Loucy (cell line): ENCODE data around the gene SLC7A8.

Experiments used
- H2AFZ ChIP-seq: fragments of 200-600 bp; sonication (generic); 2 replicates; pipeline ENCODE4 v1.6.0; 2016; ENCODE audit warnings: antibody characterized with exemption, mild to moderate bottlenecking, low read length, moderate library complexity
- H3F3A ChIP-seq: fragments of 200-600 bp; 2 replicates; pipeline ENCODE4 v1.6.0; 2016; ENCODE audit warnings: antibody characterized with exemption, low read depth, mild to moderate bottlenecking
- H3K27me3 ChIP-seq: fragments of 200-600 bp; sonication (generic); 2 replicates; pipeline ENCODE4 v1.6.1; 2014; ENCODE audit warnings: low read length, mild to moderate bottlenecking; ENCODE audit not compliant: insufficient read depth, poor library complexity, severe bottlenecking
- H3K36me3 ChIP-seq: fragments of 200-600 bp; sonication (generic); 2 replicates; pipeline ENCODE4 v1.6.1; 2016; ENCODE audit warnings: low read length; ENCODE audit not compliant: insufficient read depth
- H3K4me1 ChIP-seq: fragments of 200-600 bp; sonication (generic); 2 replicates; pipeline ENCODE4 v1.5.1; 2014; ENCODE audit warnings: low read length, mild to moderate bottlenecking; ENCODE audit not compliant: insufficient read depth, poor library complexity, severe bottlenecking
- H3K4me2 ChIP-seq: fragments of 200-600 bp; sonication (generic); 2 replicates; pipeline ENCODE4 v1.6.0; 2014; ENCODE audit warnings: antibody characterized with exemption, low read length, low read depth, mild to moderate bottlenecking; ENCODE audit not compliant: poor library complexity, severe bottlenecking
- H3K4me3 ChIP-seq: fragments of 200-600 bp; sonication (generic); 2 replicates; pipeline ENCODE4 v1.5.1; 2014; ENCODE audit warnings: low read length, mild to moderate bottlenecking, mixed read lengths; ENCODE audit not compliant: poor library complexity, severe bottlenecking
- H3K79me2 ChIP-seq: fragments of 200-600 bp; sonication (generic); 2 replicates; pipeline ENCODE4 v1.6.1; 2014; ENCODE audit warnings: low read length; ENCODE audit not compliant: insufficient read depth
- H3K9ac ChIP-seq: fragments of 200-600 bp; sonication (generic); 2 replicates; pipeline ENCODE4 v1.6.0; 2014; ENCODE audit warnings: mild to moderate bottlenecking, low read depth, low read length, moderate library complexity; ENCODE audit not compliant: poor library complexity, severe bottlenecking
- H3K9me2 ChIP-seq: fragments of 200-600 bp; sonication (generic); replicated peaks from 2 replicates; pipeline ENCODE4 v1.6.1; 2016; ENCODE audit warnings: low read depth, low read length, mixed read lengths
- H3K9me3 ChIP-seq: fragments of 200-600 bp; sonication (generic); 2 replicates; pipeline ENCODE4 v1.6.1; 2014; ENCODE audit warnings: mild to moderate bottlenecking, antibody characterized with exemption, low read length, low read depth; ENCODE audit not compliant: insufficient read depth
- H4K20me1 ChIP-seq: fragments of 200-600 bp; sonication (generic); 2 replicates; pipeline ENCODE4 v1.6.0; 2014; ENCODE audit warnings: antibody characterized with exemption, low read length, mild to moderate bottlenecking; ENCODE audit not compliant: insufficient read depth, poor library complexity, severe bottlenecking
- EZH2phosphoT487 ChIP-seq: fragments of 200-600 bp; IDR thresholded peaks from 2 replicates; pipeline ENCODE4 v1.6.1; 2018; ENCODE audit warnings: antibody characterized with exemption, mild to moderate bottlenecking, moderate library complexity, borderline replicate concordance
- TF ChIP-seq, protein P1 (sequence below): fragments of 200-600 bp; sonication (generic); conservative IDR thresholded peaks from 2 replicates; pipeline ENCODE4 v1.5.1; 2014; ENCODE audit warnings: mild to moderate bottlenecking, antibody characterized with exemption, low read length

SLC7A8 gene

DNA sequence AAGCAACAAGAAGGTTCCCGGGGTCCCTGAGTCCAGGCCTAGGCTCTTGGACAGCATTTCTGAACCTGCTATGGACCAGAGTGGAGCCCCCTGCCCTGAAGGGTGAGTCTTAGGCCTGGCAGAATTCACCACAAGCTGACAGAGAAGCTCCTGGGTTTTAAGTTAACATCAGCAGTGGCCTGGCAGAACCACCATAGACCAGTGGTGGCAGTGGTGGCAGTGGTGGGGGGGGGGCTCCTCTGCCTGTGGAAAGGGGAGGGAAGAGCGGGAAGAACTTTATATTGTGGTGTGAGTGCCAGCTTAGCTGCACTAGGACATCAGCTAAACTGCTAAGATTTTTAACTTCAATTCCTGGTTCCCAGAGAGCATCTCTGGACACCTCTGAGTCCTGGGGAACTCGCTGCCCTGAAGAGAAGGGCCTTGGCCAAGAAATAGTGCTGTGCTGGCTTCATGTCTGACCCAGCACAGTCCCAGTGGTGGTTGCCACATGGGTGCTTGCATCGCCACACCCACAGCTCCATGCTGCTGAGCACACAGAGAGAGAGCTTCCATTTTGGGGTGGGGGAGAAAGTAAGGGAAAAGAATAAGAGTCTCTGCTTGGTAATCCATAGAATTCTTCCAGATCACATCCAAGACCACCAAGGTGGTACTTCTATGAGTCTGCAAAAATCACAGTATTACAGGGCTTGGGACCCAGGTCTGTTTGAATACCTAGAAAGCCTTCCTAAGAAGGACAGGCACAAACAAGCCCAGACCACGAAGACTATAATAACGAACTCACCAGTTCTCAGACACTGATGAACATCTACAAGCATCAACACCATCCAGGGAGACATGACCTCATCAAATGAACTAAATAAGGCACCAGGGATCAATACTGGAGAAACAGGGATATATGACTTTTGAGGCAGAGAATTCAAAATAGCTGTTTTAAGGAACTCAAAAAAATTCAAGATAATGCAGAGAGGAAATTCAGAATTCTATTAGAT lies 33.9 kb upstream of the SLC7A8 start:
- H3K27me3 ChIP-seq = no peaks in the 10 kb centered on the region
- H2AFZ ChIP-seq = no peak overlapping the region
- no peaks in the 10 kb centered on the region for H4K20me1 ChIP-seq
- H3K4me3 ChIP-seq = no peak overlapping the region
- no peaks in the 10 kb centered on the region for H3K9me2 ChIP-seq
- H3F3A ChIP-seq = no peaks in the 10 kb centered on the region
- TF ChIP-seq, protein P1, sequence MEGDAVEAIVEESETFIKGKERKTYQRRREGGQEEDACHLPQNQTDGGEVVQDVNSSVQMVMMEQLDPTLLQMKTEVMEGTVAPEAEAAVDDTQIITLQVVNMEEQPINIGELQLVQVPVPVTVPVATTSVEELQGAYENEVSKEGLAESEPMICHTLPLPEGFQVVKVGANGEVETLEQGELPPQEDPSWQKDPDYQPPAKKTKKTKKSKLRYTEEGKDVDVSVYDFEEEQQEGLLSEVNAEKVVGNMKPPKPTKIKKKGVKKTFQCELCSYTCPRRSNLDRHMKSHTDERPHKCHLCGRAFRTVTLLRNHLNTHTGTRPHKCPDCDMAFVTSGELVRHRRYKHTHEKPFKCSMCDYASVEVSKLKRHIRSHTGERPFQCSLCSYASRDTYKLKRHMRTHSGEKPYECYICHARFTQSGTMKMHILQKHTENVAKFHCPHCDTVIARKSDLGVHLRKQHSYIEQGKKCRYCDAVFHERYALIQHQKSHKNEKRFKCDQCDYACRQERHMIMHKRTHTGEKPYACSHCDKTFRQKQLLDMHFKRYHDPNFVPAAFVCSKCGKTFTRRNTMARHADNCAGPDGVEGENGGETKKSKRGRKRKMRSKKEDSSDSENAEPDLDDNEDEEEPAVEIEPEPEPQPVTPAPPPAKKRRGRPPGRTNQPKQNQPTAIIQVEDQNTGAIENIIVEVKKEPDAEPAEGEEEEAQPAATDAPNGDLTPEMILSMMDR = no peak
- TF ChIP-seq EZH2phosphoT487 = no peak
- H3K36me3 ChIP-seq = no peaks in the 10 kb centered on the region
- no peaks in the 10 kb centered on the region for H3K4me1 ChIP-seq
- no peaks in the 10 kb centered on the region for H3K79me2 ChIP-seq
- no peak overlapping the region for H3K9ac ChIP-seq
- no peak overlapping the region for H3K4me2 ChIP-seq
- no peaks in the 10 kb centered on the region for H3K9me3 ChIP-seq

DNA sequence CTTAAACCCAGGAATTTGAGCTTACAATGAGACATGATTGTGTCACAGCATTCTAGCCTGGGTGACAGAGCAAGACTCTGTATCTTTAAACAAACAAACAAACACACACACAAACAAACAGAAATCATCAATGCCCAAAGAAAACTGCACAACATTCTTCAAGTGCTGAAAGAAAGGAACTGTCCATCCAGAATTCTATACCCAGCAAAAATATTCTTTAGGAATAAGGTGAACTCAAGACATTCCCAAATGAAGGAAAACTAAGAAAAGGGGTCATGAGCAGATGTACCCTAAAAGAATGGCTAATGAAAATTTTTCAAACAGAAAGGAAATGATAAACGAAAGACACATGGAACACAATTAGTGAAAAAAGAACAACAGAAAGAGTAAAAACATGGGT lies 32.0 kb upstream of the SLC7A8 start:
- Histone ChIP-seq H3K9me3 (no peaks in the 10 kb centered on the region), H2AFZ (no peak overlapping the region), H3K4me3 (no peak overlapping the region), H3K9me2 (no peaks in the 10 kb centered on the region), H3K4me1 (no peaks in the 10 kb centered on the region), H3F3A (no peaks in the 10 kb centered on the region), H3K27me3 (no peaks in the 10 kb centered on the region), H3K79me2 (no peaks in the 10 kb centered on the region), H4K20me1 (no peaks in the 10 kb centered on the region), H3K9ac (no peak overlapping the region), H3K4me2 (no peak overlapping the region), H3K36me3 (no peaks in the 10 kb centered on the region)
- no peak for TF ChIP-seq EZH2phosphoT487
- TF ChIP-seq, protein P1 = no peak

DNA sequence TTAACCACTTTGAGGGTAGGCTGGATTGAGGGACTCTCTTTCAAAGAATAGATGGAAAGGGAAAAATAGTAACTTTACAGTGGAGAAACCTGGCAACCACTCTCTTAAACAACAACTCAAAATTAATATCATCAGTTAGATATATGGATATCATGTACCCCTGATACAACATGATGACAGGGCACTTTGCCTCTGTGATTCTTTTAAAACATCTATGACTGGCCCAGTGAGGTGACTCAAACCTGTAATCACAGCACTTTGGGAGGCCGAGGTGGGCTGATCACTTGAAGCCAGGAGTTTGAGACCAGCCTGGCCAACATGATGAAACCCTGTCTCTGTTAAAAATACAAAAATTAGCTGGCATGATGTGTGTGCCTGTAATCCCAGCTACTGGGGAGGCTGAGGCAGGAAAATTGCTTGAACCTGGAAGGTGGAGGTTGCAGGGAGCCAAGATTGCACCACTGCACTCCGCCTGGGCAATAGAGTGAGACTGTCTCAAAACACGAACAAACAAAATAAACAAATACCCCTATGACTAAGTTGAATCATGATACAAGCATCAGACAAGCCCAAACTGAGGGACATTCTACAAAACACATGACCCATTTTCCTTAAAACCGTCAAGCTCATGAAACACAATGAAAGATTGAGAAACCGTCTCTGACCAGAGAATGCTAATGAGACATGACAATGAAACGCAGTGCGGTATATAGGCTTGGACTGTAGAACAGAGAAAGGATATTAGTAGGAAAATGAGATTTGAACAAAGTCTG lies 26.4 kb upstream of the SLC7A8 start:
- H3K4me3 ChIP-seq = no peak overlapping the region
- no peaks in the 10 kb centered on the region for H3K9me3 ChIP-seq
- no peaks in the 10 kb centered on the region for H3F3A ChIP-seq
- no peaks in the 10 kb centered on the region for H3K9me2 ChIP-seq
- no peaks in the 10 kb centered on the region for H3K79me2 ChIP-seq
- no peaks in the 10 kb centered on the region for H3K36me3 ChIP-seq
- no peaks in the 10 kb centered on the region for H4K20me1 ChIP-seq
- no peak overlapping the region for H3K4me2 ChIP-seq
- H3K4me1 ChIP-seq = no peaks in the 10 kb centered on the region
- no peak overlapping the region for H2AFZ ChIP-seq
- H3K27me3 ChIP-seq = no peaks in the 10 kb centered on the region
- no peak overlapping the region for H3K9ac ChIP-seq
- TF ChIP-seq EZH2phosphoT487 = no peak
- TF ChIP-seq, protein P1 = no peak
